Measurements from ENCODE around the gene ELP6.
A peak's percentile ranks its signal among the peaks of the same experiment; 100 is the strongest.

ELP6 gene

DNA sequence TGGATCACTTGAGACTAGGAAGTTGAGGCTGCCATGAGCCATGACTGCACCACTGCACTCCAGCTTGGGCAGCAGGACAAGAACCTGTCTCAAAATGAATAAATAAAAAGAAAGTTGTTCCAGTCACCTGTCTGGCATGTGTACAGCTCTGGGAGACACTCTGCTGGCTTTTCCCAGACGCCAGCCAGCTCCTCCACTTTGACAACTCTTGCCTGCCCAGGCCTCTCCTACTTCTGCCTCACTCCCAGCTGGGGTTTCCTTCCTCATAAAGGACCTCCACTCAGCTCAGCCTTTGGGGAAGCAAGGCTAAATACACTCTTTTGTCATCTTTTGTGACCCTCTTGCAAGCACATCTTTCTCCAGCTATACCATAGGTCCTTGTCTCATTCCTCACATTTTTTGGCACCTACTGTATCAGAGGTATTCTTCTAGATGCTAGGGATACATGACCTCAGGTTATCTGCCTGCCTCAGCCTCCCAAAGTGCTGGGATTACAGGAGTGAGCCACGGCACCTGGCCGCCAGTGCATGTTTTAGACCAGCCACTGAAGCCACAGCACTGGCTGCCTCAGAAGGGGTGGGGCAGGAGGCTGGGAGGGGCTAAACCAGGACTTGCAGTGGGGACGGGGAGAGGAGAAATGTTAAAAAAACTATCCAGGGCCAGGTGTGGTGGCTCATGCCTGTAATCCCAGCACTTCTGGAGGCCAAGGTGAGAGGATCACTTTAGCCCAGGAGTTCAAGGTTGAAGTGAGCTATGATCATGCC lies 10.0 kb upstream of the ELP6 start:
- TF ChIP-seq SUZ12 (IDR thresholded peaks at IDR 0.05; ENCODE audit: extremely low read depth, insufficient read depth, insufficient read length) (no peak), ZNF274 (IDR thresholded peaks at IDR 0.05; ENCODE audit: low read depth, low read length) (no peak), YY1 (IDR thresholded peaks at IDR 0.05; ENCODE audit: insufficient read depth, insufficient read length) (no peak)
- Histone ChIP-seq H3K4me1 (ENCODE audit: insufficient read depth, insufficient read length) (peaks cover 7% of the 10 kb centered on the region), H3K9ac (ENCODE audit: insufficient read length, low read depth) (no peak overlapping the region), H3K4me3 (ENCODE audit: insufficient read length, low read depth) (no peak overlapping the region), H3K36me3 (ENCODE audit: insufficient read depth, insufficient read length, low read length) (no peaks in the 10 kb centered on the region), H3K9me3 (ENCODE audit: insufficient read depth, low read length) (no peaks in the 10 kb centered on the region), H3K27me3 (ENCODE audit: insufficient read depth, insufficient read length) (peaks cover 10% of the 10 kb centered on the region)
- no peak for DNase-seq (ENCODE audit: low read depth, low spot score)

GRCh38 chr3:47522082-47522987 lies 8.8 kb upstream of the ELP6 start:
- Histone ChIP-seq H3K9me3 (ENCODE audit: insufficient read depth, low read length) (no peaks in the 10 kb centered on the region), H3K9ac (ENCODE audit: insufficient read length, low read depth) (peak overlapping the region; percentile 26), H3K4me3 (ENCODE audit: insufficient read length, low read depth) (no peak overlapping the region), H3K4me1 (ENCODE audit: insufficient read depth, insufficient read length) (peaks cover 7% of the 10 kb centered on the region), H3K36me3 (ENCODE audit: insufficient read depth, insufficient read length, low read length) (no peaks in the 10 kb centered on the region), H3K27me3 (ENCODE audit: insufficient read depth, insufficient read length) (peaks cover 10% of the 10 kb centered on the region)
- TF ChIP-seq SUZ12 (IDR thresholded peaks at IDR 0.05; ENCODE audit: extremely low read depth, insufficient read depth, insufficient read length) (no peak), YY1 (IDR thresholded peaks at IDR 0.05; ENCODE audit: insufficient read depth, insufficient read length) (no peak), ZNF274 (IDR thresholded peaks at IDR 0.05; ENCODE audit: low read depth, low read length) (no peak)
- DNase-seq (ENCODE audit: low read depth, low spot score) = peak; percentile 88

DNA sequence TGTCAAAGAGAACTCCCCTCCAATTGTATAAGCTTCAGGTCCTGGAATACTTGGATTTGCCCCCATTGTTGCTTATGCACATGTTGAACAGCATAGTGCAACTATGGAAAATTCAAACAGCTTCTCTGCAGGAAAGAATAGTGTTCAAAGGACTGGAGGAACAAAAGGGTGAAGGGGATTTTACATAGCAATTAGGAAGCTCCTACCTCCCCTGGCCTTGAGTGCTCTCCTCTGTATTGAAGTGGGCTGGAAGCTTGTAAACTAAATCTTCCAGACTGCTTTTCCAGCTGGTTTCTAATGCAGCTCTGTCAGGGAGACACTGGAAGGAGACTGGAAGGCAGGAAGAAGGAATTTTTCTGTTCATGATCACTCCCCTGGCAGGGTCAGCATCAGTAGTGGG lies 7.2 kb upstream of the ELP6 start:
- TF ChIP-seq YY1 (IDR thresholded peaks at IDR 0.05; ENCODE audit: insufficient read depth, insufficient read length) (no peak), ZNF274 (IDR thresholded peaks at IDR 0.05; ENCODE audit: low read depth, low read length) (no peak), SUZ12 (IDR thresholded peaks at IDR 0.05; ENCODE audit: extremely low read depth, insufficient read depth, insufficient read length) (no peak)
- Histone ChIP-seq H3K9me3 (ENCODE audit: insufficient read depth, low read length) (no peaks in the 10 kb centered on the region), H3K9ac (ENCODE audit: insufficient read length, low read depth) (peak overlapping the region; percentile 34), H3K27me3 (ENCODE audit: insufficient read depth, insufficient read length) (peaks cover 10% of the 10 kb centered on the region), H3K4me3 (ENCODE audit: insufficient read length, low read depth) (no peak overlapping the region), H3K4me1 (ENCODE audit: insufficient read depth, insufficient read length) (peaks cover 7% of the 10 kb centered on the region), H3K36me3 (ENCODE audit: insufficient read depth, insufficient read length, low read length) (no peaks in the 10 kb centered on the region)
- peak; percentile 55 for DNase-seq (ENCODE audit: low read depth, low spot score)

- H3K4me1 ChIP-seq (ENCODE audit: insufficient read depth, insufficient read length) = peaks cover 7% of the 10 kb centered on the region
- H3K27me3 ChIP-seq (ENCODE audit: insufficient read depth, insufficient read length) = peaks cover 8% of the 10 kb centered on the region
- no peak for DNase-seq (ENCODE audit: low read depth, low spot score)
- no peaks in the 10 kb centered on the region for H3K36me3 ChIP-seq (ENCODE audit: insufficient read depth, insufficient read length, low read length)
- H3K9me3 ChIP-seq (ENCODE audit: insufficient read depth, low read length) = no peaks in the 10 kb centered on the region
- TF ChIP-seq ZNF274 (IDR thresholded peaks at IDR 0.05; ENCODE audit: low read depth, low read length) (no peak), SUZ12 (IDR thresholded peaks at IDR 0.05; ENCODE audit: extremely low read depth, insufficient read depth, insufficient read length) (no peak)
- H3K4me3 ChIP-seq (ENCODE audit: insufficient read length, low read depth) = no peak overlapping the region
- no peak overlapping the region for H3K9ac ChIP-seq (ENCODE audit: insufficient read length, low read depth)
These were observed 4.4 kb upstream of the ELP6 start for GRCh38 chr3:47517937-47518336.

GRCh38 chr3:47515864-47516319 lies 2.4 kb upstream of the ELP6 start:
- Histone ChIP-seq H3K4me3 (ENCODE audit: insufficient read length, low read depth) (no peak overlapping the region), H3K27me3 (ENCODE audit: insufficient read depth, insufficient read length) (no peaks in the 10 kb centered on the region), H3K4me1 (ENCODE audit: insufficient read depth, insufficient read length) (peaks cover 5% of the 10 kb centered on the region), H3K9me3 (ENCODE audit: insufficient read depth, low read length) (no peaks in the 10 kb centered on the region), H3K9ac (ENCODE audit: insufficient read length, low read depth) (no peak overlapping the region), H3K36me3 (ENCODE audit: insufficient read depth, insufficient read length, low read length) (peaks cover 11% of the 10 kb centered on the region)
- DNase-seq (ENCODE audit: low read depth, low spot score) = no peak
- no peak for TF ChIP-seq ZNF274 (IDR thresholded peaks at IDR 0.05; ENCODE audit: low read depth, low read length)
- no peak for TF ChIP-seq YY1 (IDR thresholded peaks at IDR 0.05; ENCODE audit: insufficient read depth, insufficient read length)
- no peak for TF ChIP-seq SUZ12 (IDR thresholded peaks at IDR 0.05; ENCODE audit: extremely low read depth, insufficient read depth, insufficient read length)

DNA sequence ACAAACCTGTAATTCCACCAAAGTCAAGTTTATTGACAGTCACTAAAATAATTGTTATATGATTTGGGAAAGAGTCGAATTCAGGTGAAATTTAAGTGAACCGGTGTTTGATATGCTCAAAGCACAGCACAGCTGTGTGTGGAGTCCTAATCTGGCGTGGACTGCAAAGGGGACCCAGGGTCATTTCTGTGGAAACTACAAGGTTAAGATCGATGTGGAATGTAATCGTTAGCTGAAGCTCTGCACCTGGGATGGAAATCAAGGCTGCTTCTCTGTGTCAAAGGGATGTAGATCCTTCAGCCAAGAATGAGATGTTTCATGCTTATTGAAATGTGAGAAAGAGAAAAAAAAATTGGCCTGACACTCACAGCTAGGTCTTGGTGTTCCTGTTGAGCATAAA lies 1.6 kb upstream of the ELP6 start:
- no peaks in the 10 kb centered on the region for H3K9me3 ChIP-seq (ENCODE audit: insufficient read depth, low read length)
- H3K4me3 ChIP-seq (ENCODE audit: insufficient read length, low read depth) = no peak overlapping the region
- no peaks in the 10 kb centered on the region for H3K27me3 ChIP-seq (ENCODE audit: insufficient read depth, insufficient read length)
- H3K4me1 ChIP-seq (ENCODE audit: insufficient read depth, insufficient read length) = peaks cover 4% of the 10 kb centered on the region
- H3K36me3 ChIP-seq (ENCODE audit: insufficient read depth, insufficient read length, low read length) = peaks cover 18% of the 10 kb centered on the region
- TF ChIP-seq YY1 (IDR thresholded peaks at IDR 0.05; ENCODE audit: insufficient read depth, insufficient read length) (no peak), SUZ12 (IDR thresholded peaks at IDR 0.05; ENCODE audit: extremely low read depth, insufficient read depth, insufficient read length) (no peak), ZNF274 (IDR thresholded peaks at IDR 0.05; ENCODE audit: low read depth, low read length) (no peak)
- no peak overlapping the region for H3K9ac ChIP-seq (ENCODE audit: insufficient read length, low read depth)
- no peak for DNase-seq (ENCODE audit: low read depth, low spot score)

Data from NT2/D1 (cell line).